Mesendoderm (in vitro differentiated cells): ENCODE results near the gene DESI2.

Experiments
- DNase-seq: peaks from one replicate; pipeline ENCODE4 v3.0.0; 2013
- H2AK5ac ChIP-seq: 2 replicates; pipeline ENCODE4 v1.6.1; 2013; ENCODE audit warnings: low read length, inconsistent platforms
- H2BK120ac ChIP-seq: 2 replicates; pipeline ENCODE4 v1.6.1; 2013; ENCODE audit warnings: low read depth, mild to moderate bottlenecking, low read length, moderate library complexity, mixed read lengths
- H2BK15ac ChIP-seq: replicated peaks from 2 replicates; pipeline ENCODE4 v1.6.1; 2013; ENCODE audit warnings: low read depth, mild to moderate bottlenecking, moderate library complexity
- H2BK5ac ChIP-seq: 2 replicates; pipeline ENCODE4 v1.6.1; 2013; ENCODE audit warnings: low read length, inconsistent platforms
- H3K18ac ChIP-seq: 2 replicates; pipeline ENCODE4 v1.6.1; 2013; ENCODE audit warnings: mild to moderate bottlenecking, low read length, mixed read lengths
- H3K23ac ChIP-seq: one replicate; pipeline ENCODE4 v1.6.1; 2013; ENCODE audit warnings: low read length
- H3K27ac ChIP-seq: 2 replicates; pipeline ENCODE4 v1.5.1; 2013; ENCODE audit warnings: low read depth, mild to moderate bottlenecking, inconsistent platforms, low read length, moderate library complexity
- H3K27me3 ChIP-seq: 2 replicates; pipeline ENCODE4 v1.6.1; 2013; ENCODE audit warnings: low read length, control low read depth, mild to moderate bottlenecking, inconsistent platforms; ENCODE audit not compliant: insufficient read depth, poor library complexity
- H3K36me3 ChIP-seq: 2 replicates; pipeline ENCODE4 v1.6.1; 2013; ENCODE audit warnings: low read length, inconsistent platforms; ENCODE audit not compliant: control insufficient read depth, insufficient read depth
- H3K4ac ChIP-seq: one replicate; pipeline ENCODE4 v1.6.1; 2013; ENCODE audit warnings: low read depth, mild to moderate bottlenecking, low read length, moderate library complexity
- H3K4me1 ChIP-seq: 2 replicates; pipeline ENCODE4 v1.6.1; 2013; ENCODE audit warnings: low read depth, low read length, inconsistent platforms; ENCODE audit not compliant: control insufficient read depth
- H3K4me2 ChIP-seq: 2 replicates; pipeline ENCODE4 v1.6.1; 2013; ENCODE audit warnings: low read length
- H3K4me3 ChIP-seq: 2 replicates; pipeline ENCODE4 v1.5.1; 2013; ENCODE audit warnings: mild to moderate bottlenecking, low read length
- H3K56ac ChIP-seq: one replicate; pipeline ENCODE4 v1.6.1; 2013; ENCODE audit warnings: low read length
- H3K79me1 ChIP-seq: 2 replicates; pipeline ENCODE4 v1.6.1; 2013; ENCODE audit warnings: low read length, inconsistent platforms
- H3K79me2 ChIP-seq: 2 replicates; pipeline ENCODE4 v1.6.1; 2013; ENCODE audit warnings: mild to moderate bottlenecking, low read length; ENCODE audit not compliant: control insufficient read depth, insufficient read depth
- H3K9ac ChIP-seq: 2 replicates; pipeline ENCODE4 v1.6.1; 2013; ENCODE audit warnings: low read length, inconsistent platforms
- H4K5ac ChIP-seq: one replicate; pipeline ENCODE4 v1.6.1; 2013; ENCODE audit warnings: low read length
- H4K8ac ChIP-seq: one replicate; pipeline ENCODE4 v1.6.1; 2013; ENCODE audit warnings: low read depth, mild to moderate bottlenecking, control low read depth, low read length, moderate library complexity
- WGBS: extraction: QIAGEN DNeasy Blood & Tissue Kit; methylation state at CpG from one replicate; pipeline ENCODE4 v1.1.7; 2013; ENCODE audit warnings: low lambda C conversion rate, missing lambda C conversion rate; ENCODE audit not compliant: insufficient coverage; ENCODE audit errors: extremely low coverage; 5-methylcytosine and 5-hydroxymethylcytosine counted together

Gene DESI2

DNA sequence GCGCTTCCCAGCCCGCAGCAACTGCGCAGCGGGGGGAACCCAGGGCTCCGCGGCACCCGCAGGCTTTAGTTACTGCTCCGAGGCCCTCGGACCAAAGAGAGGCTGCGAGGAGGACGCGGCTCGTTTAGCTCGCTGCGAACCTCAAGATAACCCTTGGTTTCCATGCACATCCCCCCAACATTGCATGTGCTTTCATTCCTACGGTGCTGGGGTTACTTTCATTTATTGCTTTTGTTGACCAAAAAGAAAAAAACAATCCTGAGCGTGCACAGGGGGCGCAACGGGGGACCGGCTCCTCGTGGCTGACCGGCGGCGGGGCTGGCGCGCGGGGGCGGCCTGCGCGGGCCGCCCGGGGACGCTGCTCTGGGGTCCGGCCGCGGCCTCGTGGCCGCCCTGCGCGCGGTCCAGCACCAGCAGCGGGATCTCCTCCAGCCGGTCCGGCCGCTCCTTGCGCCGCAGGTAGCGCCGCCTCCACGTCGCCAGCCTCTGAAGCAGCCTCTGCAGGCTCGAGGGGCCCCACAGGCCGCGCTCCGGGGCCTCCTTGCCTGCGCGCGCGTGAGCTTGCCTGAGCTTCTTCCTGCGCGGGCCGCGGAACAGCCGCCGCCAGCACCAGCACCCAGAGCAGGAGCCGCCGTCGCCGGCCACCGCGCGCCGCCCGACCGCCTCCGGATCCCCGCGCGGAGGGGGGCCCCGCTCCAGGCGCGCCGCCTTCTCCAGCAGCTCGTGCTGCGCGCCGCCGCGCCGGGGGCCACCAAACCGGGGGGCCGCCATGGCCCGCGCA, 77.4 kb downstream of the DESI2 start:
- Histone ChIP-seq H2BK120ac (no peak overlapping the region), H3K27ac (no peak overlapping the region), H2BK15ac (no peak overlapping the region), H2BK5ac (no peak overlapping the region), H2AK5ac (no peak overlapping the region), H3K56ac (peak overlapping the region; percentile 90), H3K36me3 (no peaks in the 10 kb centered on the region), H3K9ac (peak overlapping the region; percentile 74), H3K27me3 (no peaks in the 10 kb centered on the region), H4K8ac (no peak overlapping the region), H3K79me1 (no peaks in the 10 kb centered on the region), H3K4me1 (peaks cover 2% of the 10 kb centered on the region), H3K4ac (peak overlapping the region; percentile 46), H4K5ac (no peak overlapping the region), H3K4me2 (peak overlapping the region; percentile 65), H3K79me2 (no peaks in the 10 kb centered on the region), H3K18ac (peak overlapping the region; percentile 70), H3K23ac (no peak overlapping the region), H3K4me3 (peak overlapping the region; percentile 26)
- DNase-seq = peak; percentile 40
- WGBS = no CpG with 5 or more reads among the region's 94 CpGs

DNA sequence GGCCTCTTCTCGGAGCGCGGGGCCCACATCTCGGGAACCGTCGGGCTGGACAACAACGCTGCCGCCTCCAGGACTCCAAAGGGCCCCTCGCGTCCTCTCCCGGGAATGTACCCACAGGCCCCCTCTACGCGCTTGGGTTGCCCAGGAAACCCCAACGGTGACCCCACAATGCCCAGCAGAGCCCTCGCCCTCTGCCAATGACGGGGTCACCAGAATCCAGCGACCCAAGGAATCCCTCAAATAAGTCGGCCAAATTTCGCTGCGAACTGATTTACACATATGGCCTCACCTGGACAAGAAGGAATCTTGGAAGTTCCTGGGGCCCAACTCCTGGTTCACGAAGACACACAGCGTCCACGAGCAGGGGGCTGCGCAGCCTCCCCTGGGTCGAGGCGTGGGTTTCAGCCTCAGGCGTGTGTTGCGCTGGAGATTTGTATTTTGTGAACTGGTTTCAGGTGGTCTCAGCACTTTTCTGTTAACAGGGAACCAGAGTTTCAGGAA, 78.1 kb downstream of the DESI2 start:
- H3K27ac ChIP-seq = no peak overlapping the region
- H3K18ac ChIP-seq = peak overlapping the region; percentile 70
- no peak overlapping the region for H2BK15ac ChIP-seq
- H3K4me3 ChIP-seq = no peak overlapping the region
- H3K36me3 ChIP-seq = no peaks in the 10 kb centered on the region
- H3K4me1 ChIP-seq = peaks cover 2% of the 10 kb centered on the region
- no peak overlapping the region for H2AK5ac ChIP-seq
- peak overlapping the region; percentile 46 for H3K4ac ChIP-seq
- peak overlapping the region; percentile 90 for H3K56ac ChIP-seq
- peak overlapping the region; percentile 65 for H3K4me2 ChIP-seq
- H2BK120ac ChIP-seq = no peak overlapping the region
- H3K9ac ChIP-seq = peak overlapping the region; percentile 74
- H3K79me1 ChIP-seq = no peaks in the 10 kb centered on the region
- H4K8ac ChIP-seq = no peak overlapping the region
- no peak overlapping the region for H2BK5ac ChIP-seq
- peak; percentile 23 for DNase-seq
- no peak overlapping the region for H4K5ac ChIP-seq
- no peaks in the 10 kb centered on the region for H3K27me3 ChIP-seq
- WGBS = no CpG with 5 or more reads among the region's 28 CpGs
- no peaks in the 10 kb centered on the region for H3K79me2 ChIP-seq
- H3K23ac ChIP-seq = no peak overlapping the region

DNA sequence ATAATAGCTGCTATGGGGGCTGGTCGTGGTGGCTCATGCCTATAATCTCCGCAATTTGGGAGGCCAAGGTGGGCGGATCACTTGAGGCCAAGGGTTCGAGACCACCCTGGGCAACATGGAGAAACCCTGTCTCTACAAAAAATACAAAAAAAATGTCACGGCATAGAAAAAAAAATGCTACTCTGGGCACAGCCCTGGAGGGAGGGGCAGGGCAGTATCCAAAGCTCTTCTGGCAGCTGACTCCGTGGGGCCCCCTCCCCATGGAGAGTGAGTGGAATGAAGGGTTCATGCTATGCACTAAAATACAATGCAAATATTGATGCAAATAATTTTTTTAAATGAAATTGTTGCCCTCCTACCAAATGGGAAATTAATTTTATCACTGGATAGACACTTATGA, 78.7 kb downstream of the DESI2 start:
- Histone ChIP-seq H3K79me2 (no peaks in the 10 kb centered on the region), H3K4ac (no peak overlapping the region), H2BK5ac (no peak overlapping the region), H2BK15ac (no peak overlapping the region), H3K79me1 (no peaks in the 10 kb centered on the region), H3K23ac (no peak overlapping the region), H3K4me3 (no peak overlapping the region), H3K9ac (no peak overlapping the region), H3K27ac (no peak overlapping the region), H3K27me3 (no peaks in the 10 kb centered on the region), H4K8ac (no peak overlapping the region), H4K5ac (no peak overlapping the region), H2BK120ac (no peak overlapping the region), H3K4me1 (peaks cover 2% of the 10 kb centered on the region), H3K36me3 (no peaks in the 10 kb centered on the region), H3K18ac (no peak overlapping the region), H3K4me2 (no peak overlapping the region), H2AK5ac (no peak overlapping the region), H3K56ac (no peak overlapping the region)
- WGBS = no CpG with 5 or more reads among the region's 6 CpGs
- no peak for DNase-seq

DNA sequence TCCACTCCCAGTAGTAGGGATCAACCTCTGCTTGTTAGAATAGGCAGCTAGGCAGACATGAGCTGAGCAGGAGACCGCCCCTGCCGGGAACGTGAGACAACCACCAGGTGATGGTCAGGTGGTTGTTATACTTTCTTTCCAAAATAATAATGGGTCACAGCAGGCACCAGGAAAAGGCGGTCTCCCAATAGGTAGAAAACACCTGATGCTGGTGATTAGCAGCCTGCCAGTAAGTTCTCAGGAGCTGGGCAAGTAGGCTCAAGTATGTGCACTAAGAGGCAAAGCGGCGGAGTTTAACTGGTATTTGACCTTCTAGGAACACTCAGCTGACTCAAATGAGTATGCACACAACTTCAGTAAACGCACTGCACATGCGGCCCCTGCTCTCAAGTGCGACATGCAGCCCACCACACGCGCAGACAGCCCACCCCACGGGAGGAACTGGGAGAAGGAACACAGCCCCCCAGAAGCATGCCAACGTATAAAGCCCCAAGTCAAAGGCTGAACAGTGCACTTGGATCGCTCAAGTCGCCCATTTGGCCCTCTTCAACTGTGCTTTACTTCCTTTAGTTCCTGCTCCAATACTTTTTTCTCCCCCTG, 80.0 kb downstream of the DESI2 start:
- H4K8ac ChIP-seq = no peak overlapping the region
- no peak overlapping the region for H2BK5ac ChIP-seq
- no peak overlapping the region for H3K9ac ChIP-seq
- H3K27ac ChIP-seq = no peak overlapping the region
- no peak overlapping the region for H2AK5ac ChIP-seq
- no CpG with 5 or more reads among the region's 15 CpGs for WGBS
- no peaks in the 10 kb centered on the region for H3K27me3 ChIP-seq
- no peak overlapping the region for H2BK120ac ChIP-seq
- H3K36me3 ChIP-seq = no peaks in the 10 kb centered on the region
- H3K56ac ChIP-seq = no peak overlapping the region
- no peak overlapping the region for H2BK15ac ChIP-seq
- DNase-seq = no peak
- no peak overlapping the region for H3K4ac ChIP-seq
- H3K18ac ChIP-seq = no peak overlapping the region
- H3K79me1 ChIP-seq = no peaks in the 10 kb centered on the region
- no peak overlapping the region for H3K4me3 ChIP-seq
- no peak overlapping the region for H3K23ac ChIP-seq
- H4K5ac ChIP-seq = no peak overlapping the region
- no peak overlapping the region for H3K4me2 ChIP-seq
- no peaks in the 10 kb centered on the region for H3K79me2 ChIP-seq
- peaks cover 2% of the 10 kb centered on the region for H3K4me1 ChIP-seq

DNA sequence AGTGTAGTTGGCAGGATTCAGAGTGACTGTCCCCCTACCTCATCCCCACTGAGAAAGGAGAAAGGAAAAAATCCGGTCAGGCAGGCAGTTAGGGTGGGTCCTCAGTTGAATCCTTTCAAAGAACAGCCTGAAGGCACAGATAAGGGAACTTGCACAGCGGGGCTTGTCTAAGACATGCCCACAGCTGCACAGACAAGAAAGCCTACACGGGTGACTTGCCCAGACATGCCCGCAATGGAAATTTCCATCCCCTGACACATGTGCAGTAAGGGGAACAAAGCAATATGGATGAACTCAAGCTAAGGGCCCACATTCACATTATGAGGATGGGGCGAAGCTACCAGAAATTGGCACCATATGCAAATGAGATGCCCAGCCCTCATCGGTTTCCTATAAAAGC, 82.5 kb downstream of the DESI2 start:
- WGBS = no CpG with 5 or more reads among the region's 6 CpGs
- H3K4ac ChIP-seq = peak overlapping the region; percentile 56
- H3K9ac ChIP-seq = no peak overlapping the region
- no peak overlapping the region for H3K4me3 ChIP-seq
- H4K5ac ChIP-seq = no peak overlapping the region
- no peaks in the 10 kb centered on the region for H3K27me3 ChIP-seq
- peak; percentile 22 for DNase-seq
- peak overlapping the region; percentile 59 for H2BK5ac ChIP-seq
- H3K4me1 ChIP-seq = peaks cover 2% of the 10 kb centered on the region
- H3K23ac ChIP-seq = no peak overlapping the region
- peak overlapping the region; percentile 5 for H3K56ac ChIP-seq
- no peak overlapping the region for H3K4me2 ChIP-seq
- H4K8ac ChIP-seq = no peak overlapping the region
- no peaks in the 10 kb centered on the region for H3K79me2 ChIP-seq
- H2BK120ac ChIP-seq = no peak overlapping the region
- H3K18ac ChIP-seq = no peak overlapping the region
- no peak overlapping the region for H2BK15ac ChIP-seq
- no peaks in the 10 kb centered on the region for H3K36me3 ChIP-seq
- no peak overlapping the region for H3K27ac ChIP-seq
- no peaks in the 10 kb centered on the region for H3K79me1 ChIP-seq
- H2AK5ac ChIP-seq = peak overlapping the region; percentile 45
